Tongue (tissue), 2 donors: ENCODE measurements around the gene MED12L. TPM values are rescaled to one million over a fixed set of nuclear protein-coding genes. Genes with fewer than 3 reads are reported as not detected.
"Not testable (repeated sequence)": the region's sequence is repeated elsewhere in the genome, so short reads cannot be mapped to it uniquely, and the experiment has no call there.

ENCODE experiments used
- DNase-seq: peaks from one replicate; pipeline ENCODE4 v3.0.0-alpha.2; 2015
- total RNA-seq: library from RNA; depleted of rRNA; stranded (reverse); fragments of >200 nt; gene quantifications from one replicate; pipeline ENCODE4 v1.2.3, GENCODE V29; 2014

Gene MED12L
- total RNA-seq, 1 donor from 2014 or later: 8.5 TPM

DNA sequence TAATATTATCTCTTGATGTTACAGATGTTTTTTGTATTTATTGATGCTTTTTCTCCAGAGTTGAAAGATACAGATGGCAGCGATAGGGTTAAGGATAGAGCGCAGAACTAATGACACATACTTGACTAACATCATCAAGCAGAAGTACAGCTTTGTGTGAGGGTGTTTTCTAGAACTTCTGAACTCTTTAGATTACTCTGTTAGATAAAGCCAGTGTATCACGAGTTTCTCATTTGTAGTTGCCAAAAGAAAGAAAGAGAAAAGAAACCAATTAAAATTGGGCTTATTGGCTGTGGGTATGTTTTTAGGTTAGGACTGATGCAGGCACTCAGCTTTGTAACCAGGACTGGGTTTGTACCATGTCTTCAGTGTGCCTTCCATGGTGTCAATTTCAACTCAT is 124.2 kb downstream of the MED12L start:
- no peak for DNase-seq

DNA sequence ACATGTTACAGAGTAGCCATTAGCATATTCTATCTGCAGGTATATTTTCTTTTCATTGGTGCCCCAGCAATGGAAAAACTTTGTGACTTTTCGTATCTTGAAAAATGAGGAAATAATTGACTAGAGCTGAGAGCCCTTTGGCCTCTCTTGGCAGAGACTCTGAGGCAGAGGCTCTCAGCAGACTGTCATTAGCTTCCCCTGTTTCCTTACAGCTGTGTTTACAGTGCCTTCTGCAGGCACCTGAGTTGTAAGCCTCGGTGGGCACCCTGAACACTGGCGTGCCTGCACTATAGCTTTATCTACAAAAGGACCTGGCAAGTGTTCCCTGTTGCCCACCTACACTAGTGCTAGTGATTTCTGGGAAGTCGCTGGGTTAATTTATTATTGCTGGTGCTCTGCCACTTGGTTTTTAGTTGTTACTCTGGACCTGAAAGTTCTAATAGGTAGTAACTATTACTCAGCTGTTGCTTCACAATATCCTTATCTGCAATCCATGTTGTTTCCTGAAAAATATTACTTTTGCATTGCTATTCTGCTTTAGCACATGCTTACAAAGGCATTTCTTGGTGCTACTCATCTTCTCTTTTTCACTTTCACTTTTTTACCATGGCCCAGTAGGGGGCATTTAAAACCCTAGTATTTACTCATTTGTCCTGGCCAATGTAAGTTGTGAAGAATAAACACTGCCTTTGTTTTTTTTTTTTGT is 125.4 kb downstream of the MED12L start:
- no peak for DNase-seq

DNA sequence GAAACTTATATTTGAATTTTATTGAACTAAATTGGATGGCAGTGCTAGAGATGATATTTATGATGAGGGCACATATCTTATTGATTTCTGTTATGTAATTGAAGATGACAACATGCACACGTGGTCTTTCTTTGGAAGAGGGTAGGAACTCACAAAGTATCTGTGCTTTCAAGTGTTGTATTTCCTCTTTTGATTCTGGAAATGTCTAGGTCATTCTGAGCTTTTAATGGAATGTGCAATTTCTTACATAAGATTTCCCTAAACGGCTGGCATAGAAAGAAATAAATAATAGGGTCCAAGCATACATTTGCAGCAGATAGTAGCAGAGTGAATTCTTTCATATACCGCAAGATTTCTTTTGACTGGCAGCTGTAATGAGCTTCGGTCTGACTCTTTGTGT is 127.7 kb downstream of the MED12L start:
- no peak for DNase-seq

DNA sequence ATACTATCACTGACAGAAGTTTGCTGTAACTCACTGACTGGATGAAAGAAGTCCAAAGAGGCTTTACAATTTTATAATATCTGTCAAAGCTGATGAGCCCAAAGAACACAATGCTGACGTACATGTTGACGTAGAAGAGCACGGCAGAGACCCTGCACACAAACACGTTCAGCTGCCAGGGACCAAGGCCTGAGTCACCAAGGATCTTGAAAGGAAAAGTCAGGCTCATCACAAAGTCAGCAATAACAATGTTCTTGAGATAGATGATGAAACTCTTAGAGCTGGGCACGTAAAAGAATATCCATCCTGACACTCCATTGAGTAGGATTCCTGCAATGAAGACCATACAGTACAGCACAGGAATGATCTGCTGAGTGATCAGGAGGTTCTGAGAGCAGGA is 128.4 kb downstream of the MED12L start:
- no peak for DNase-seq

DNA sequence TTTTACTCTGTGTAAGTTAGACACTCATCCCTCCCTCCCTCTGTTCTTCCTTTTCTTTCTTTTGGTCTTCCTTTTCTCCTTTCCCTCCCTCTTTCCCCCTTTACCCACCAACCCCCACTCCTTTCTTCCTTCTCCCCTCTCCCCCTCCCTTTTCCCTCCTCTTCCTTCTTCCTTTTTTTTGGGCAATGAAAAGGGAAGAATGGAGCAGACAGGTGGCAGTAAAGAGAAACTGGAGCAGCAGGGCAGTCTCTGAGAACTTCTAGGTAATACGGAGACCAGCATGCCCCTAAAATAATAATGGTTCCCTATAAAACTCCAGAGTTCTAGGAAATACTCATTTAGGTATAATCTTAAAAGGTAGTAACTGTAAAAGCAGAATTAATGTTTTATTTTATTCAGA is 129.0 kb downstream of the MED12L start:
- no peak for DNase-seq

DNA sequence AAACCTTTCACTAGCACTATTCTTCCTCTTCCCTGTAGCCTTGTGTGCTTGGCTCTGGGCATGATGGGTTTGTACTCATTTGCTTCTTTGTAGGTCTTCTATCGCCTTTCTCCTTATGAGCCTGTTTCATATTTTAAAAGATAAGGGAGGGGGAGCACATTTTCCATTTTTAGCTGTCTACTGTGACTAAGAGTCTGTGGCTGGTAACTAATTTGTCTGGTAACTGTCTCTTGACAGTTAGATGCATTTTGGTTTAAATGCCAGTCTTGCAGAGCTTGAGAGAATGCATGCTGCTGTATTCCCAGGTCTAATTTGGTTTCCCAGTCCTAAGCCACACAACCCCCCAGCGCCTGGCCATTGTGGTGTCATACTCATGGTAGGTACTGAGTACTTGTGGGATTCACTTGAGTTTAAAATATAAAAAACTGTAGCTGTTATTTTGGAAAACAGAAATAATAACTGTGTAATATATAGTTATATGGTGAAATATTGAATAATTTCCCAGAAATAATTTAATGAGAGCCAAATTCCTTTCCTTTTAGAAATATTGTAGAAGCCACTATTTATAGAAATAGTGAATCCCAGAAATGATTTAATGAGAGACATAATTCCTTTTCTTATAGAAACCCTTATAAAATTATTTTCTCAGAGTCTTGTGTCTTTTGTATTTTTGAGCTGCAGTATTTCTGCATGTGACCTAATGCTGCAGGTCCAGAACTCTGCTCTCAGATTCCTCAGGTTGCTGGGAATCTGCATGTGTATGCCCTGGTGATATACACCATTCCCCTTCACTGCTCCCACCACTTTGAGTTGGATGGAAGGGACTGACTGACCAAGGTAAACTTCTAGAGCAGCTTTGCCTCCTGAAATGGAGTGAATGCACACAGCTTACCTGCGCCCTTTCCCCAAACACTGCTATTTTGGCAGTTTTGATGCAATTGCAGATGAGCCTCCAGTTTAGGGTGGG is 131.5 kb downstream of the MED12L start:
- no peak for DNase-seq

DNA sequence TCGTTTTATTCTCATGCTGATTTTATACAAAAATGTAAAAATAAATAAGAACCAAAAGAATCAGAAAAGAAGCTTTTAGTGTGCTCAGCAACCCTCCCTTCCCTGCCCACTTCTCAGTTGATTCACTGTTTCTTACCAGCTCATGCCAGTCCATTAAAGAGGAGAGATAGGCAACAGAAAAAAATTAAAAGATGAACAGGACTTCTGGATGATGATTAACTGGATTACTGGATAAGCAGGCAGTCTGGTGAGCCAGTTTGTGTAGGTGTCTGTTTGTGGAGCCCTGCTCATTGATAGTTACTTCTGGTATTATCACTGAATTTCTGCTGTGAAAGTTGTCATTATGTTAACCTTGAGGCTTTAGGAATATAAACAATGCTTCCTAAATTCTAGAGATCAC is 132.7 kb downstream of the MED12L start:
- no peak for DNase-seq

DNA sequence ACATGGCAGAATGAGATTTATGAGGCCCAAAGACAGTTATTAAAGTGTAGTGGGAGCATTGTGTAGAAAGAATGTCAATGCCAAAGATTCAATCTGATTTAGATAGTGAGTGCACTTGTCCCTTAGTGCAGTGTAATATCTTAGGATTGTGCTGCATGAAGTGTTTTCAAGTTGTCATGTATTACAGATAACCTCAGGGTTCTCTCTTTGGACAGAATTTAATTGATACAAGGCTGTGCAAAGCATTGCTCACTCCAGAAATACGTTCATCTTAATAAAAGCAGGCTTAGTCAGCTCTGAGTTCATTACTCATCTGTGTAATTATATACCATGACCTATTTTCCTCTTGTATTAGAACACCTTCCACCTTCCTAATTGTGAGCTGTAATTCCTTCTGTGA is 133.6 kb downstream of the MED12L start:
- DNase-seq: no peak

DNA sequence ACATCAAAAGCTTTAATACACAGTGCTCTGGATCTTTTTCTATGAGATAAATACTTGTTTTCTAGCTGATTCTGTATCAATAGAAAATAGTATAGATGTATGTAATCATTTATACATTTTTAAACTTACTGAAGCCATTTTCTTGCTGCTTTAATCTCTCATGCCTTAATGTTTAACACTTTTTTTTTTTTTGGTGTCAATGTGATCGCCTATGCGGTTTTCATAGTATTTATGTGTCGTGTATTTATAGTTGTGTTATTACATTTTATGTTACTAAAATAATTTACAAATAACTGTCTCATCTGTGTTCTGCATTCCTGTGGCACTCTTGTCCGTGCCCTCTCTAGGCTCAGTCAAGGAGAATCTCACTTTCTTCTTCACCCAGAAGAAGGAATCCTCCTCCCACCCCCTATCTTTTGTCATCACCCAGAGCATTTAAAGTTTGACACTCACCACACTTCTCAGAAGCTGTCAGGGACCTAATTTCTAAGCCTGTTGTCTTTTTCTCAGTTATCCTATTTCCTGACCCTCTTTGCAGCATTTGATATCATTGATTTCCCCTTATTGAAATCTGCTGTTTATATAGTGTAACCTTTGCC is 138.9 kb downstream of the MED12L start:
- no peak for DNase-seq

DNA sequence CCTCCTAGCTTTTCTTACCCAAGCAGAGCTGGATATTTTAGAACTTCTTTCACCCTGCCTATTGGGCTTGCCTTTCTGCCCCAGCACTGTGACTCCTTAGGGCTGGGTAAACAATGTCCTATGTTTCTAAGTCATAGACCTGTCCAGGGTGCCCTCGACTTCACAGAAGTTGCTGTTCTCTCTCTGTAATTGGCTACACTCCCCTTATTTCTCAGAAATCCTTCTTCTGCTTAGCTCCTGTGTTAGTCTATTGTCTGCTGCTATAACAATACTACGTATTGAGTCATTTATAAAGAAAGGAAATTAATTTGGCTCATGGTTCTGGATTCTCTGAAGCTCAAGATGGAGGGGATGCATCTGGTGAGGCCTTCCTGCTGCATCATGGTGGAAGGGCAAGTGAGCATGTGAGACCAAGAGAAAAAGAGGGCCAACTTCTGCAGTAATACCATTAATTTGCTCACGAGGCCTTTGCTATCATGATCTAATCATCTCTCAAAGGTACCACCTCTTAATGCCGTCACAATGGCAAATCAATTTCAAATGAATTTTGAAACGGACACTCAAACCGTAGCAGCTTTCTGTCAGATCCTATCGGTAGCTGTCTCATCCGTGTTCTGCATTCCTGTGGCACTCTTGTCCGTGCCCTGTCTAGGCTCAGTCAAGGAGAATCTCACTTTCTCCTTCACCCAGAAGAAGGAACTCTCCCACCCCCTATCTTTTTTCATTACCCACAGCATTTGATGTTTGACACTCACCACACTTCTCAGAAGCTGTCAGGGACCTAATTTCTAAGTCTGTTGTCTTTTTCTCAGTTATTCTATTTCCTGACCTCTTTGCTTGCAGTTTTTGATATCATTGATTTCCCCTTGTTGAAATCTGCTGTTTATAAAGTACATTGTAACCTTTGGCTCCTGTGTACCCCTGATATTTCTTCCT is 139.8 kb downstream of the MED12L start:
- no peak for DNase-seq

DNA sequence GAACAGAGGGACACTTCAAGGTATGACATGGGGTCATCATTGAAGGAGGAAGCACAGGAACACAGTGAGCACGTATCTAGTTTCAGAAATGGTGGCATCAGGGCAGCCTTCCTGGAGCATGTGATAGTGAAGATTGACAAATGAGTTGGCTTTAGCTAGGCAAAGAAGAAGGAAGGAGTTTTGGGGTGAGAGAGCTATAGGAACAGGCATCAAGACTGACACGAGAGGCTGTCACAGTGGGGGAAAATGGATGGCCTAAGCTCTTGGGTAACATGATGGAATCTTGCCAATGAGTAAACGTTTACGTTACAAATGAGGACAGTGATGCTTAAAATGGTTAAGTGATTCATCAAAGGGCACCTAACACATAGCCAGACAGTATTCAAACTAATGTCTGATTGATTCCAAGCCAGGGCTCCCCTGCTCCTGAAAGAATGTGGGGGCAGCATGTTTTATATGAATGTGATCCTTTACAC is 140.7 kb downstream of the MED12L start:
- DNase-seq: no peak

DNA sequence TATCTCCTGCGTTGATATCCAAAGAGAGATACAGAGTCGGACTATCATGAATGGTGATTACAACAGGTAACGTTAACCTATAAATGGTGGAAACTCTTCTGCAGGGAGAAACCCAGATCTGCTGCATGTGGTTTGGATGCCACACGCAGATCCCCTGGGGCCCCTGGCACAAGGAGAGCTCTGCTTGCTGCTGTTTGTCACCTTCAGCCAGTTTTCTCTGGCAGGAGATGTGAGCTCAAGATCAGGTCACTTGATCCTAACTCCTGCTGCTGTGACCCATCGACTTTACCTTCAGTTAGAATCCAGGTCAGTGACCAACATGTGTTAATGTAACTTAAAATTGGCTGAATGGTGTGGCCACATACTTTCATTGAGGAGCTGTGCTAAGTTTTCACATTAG is 141.4 kb downstream of the MED12L start:
- DNase-seq: no peak

DNA sequence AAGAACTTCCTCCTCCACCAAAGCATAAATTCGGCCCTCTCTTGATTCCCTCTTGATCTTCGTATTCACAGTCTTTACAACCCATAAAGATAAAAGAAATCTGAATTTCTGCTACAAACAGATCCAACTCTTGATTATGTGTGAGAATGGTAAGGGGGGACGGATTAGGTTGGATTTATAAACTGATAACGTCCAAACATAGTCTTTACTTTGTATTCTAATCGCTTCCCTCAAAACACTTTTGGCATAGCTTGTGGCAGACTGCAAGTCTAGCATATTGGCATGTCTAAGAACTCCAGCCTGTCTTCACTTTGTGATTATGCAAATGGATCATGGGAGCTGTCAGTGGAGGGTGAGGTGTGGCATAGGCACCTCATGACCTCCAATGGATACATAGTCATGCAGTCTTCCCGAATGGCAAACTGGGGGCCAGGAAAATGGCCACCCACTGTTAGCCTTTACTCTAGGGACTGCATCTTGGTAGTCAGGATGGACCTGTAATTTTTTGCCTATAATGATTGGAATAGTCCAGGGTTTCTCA is 141.9 kb downstream of the MED12L start:
- no peak for DNase-seq

DNA sequence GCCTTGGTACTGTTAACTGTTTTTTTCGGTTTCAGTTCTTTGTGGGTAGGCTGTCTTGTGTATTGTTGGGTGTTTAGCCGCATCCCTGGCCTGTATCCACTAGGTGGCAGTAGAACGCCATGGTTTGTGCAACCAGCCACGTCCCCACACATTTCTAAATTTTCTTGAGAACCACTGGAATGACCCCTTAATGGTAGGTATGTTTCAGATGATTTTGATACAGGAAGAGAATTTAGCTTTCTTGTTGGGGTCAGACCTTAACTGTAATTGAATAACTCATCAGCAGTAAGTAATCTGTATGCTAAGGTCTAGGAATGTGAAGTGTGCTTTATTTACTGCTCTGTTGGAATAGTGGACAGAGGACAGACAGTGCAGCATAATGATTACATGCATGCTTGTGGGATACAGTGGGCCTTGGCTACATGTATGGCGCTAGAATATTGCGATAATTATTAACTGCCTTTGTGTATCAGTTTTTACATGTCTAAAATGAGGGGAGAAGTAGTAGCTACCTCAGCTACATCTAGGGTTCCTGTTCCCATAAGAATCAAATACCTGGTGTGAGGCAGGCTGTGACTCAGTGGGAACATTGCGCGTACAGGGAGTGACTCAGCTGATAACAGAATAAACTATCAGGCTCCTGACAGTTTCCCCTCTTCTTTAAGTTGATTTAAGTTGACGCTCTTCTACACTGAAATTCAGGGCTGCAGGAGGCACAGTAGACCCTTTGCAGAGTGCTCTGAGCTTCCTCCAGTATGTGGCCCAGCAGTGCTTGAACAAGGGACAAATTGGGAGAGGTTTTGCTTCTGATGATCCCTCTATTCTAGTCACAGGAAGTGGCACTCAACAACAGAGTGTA is 142.6 kb downstream of the MED12L start:
- DNase-seq: peak; percentile 91

DNA sequence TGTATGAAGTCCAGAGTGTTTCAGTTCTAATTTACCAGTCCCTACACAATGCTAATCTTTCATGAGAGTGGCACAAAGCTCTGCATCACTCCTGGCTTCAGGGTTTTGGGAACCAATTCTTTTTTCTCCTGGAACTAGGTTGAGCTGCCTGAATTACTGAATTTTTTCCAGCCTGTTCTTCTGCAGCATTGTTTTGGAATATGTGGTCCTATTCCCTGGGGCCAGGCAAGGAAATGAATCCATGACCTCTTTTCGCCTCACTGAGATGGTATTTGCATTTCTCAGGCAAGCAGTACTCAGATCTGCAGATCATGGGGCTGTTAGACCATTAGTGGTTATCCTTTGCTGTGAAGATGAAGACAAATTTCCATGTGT is 143.2 kb downstream of the MED12L start:
- DNase-seq: peak; percentile 23

DNA sequence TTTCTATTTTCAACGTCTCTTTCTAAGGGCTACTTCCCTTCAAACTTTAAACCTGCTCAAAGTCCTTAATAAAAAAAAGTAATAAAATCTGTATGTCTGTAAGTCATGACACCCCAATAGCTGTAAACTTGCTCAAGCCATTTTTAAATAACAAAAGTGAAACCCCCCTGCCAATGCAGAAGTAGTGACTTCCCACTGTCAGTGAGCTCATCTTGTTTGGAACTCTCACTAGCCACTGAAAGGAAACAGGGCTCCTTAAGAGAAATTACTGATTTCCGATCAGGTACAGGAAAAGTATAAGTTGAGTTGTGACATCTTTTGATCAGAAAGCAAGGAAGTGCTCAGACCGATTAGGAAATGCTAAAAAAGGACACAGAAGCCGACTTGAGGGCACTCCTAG is 145.2 kb downstream of the MED12L start:
- DNase-seq: no peak

DNA sequence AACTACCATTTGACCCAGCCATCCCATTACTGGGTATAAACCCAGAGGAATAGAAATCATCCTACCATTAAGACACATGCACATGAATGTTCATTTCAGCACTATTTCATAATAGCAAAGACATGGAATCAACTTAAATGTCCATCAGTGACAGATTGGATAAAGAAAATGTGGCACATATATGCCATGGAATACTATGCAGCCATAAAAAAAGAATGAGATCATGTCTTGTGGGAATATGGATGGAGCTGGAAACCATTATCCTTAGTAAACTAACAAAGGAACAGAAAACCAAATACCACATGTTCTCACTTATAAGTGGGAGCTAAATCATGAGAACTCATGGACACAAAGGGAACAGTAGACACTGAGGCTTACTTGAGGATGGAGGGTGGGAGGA is 146.9 kb downstream of the MED12L start:
- DNase-seq: not testable (repeated sequence)

DNA sequence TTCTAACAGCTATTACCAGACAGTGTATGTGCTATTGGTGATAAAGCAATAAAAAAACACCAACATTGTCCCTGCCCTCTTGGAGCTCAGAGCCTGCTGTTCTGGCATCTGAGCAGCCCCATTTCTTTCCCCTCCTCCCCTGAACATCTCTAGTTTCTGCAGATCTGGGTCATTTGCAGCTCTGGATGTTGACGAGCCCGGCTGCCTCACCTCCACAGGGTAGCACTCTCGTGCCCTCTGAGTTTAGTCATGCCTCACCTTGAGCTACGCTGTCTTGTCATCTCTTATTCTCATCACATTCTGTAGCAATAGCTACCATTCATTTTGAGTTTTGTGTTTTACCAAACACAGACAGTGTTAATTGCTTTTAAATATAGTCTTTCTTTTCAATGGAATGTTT is 147.5 kb downstream of the MED12L start:
- no peak for DNase-seq

DNA sequence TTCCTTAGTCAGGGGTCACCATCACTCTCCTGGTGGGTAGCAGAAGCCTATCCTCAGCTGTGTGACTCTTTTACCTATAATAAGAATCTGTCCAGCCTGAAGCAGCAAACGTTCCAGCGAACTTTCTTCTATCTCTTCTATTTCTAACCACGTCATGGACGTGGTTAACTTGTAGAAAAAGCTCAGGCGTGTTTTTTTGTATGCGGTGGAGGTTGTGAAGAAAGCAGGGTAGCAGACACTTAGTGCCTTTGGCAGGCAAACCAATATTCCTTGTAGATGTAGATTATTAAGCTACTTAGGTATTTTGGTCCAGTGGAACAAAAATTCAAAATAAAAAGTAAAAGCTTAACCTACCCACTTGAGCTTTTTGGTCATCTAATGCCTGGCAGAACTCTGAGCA is 149.4 kb downstream of the MED12L start:
- no peak for DNase-seq

DNA sequence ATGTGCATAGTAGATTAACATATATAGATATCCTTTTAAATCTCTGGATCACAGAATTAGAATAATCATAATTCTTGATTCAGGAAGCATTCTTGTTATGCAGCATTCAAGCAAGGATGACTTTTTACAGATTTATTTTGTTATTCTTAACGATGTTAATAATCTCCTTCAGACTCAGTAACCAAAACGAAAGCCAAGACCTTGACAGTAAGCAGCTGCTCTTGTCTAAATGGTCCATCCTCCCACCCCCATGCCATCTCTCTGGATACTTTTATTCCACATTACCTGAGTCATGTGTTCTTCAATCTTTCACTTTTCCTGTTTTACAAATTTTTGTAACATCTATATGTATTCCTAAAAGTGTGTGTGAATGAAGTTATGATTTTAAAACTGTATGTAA is 150.9 kb downstream of the MED12L start:
- no peak for DNase-seq

DNA sequence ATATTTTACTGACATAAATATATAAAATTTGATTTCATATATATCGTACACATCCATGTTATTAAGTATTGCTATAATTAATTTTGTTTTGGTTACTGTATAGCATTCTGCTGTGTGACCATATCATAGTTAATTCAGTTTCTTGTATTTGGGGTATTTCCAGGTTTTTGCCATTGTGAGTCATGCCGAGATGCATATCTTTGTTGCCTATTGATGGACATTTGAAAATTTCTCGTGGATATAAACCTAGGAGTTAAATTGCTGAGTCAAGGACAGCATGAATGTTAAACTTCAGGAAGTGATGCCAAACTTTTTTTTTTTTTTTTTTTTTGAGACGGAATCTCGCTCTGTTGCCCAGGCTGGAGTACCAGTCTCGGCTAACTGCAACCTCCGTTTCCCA is 151.3 kb downstream of the MED12L start:
- no peak for DNase-seq
